H1 (cell line): ENCODE results near the gene C9orf50. TPM values are rescaled to one million over a fixed set of nuclear protein-coding genes. Genes with fewer than 3 reads are reported as not detected.

Source experiments
- BACH1 ChIP-seq: IDR thresholded peaks from 2 replicates; pipeline ENCODE4 v1.6.1; 2012; ENCODE audit warnings: low read length, improper control_type of control experiment
- CEBPB ChIP-seq: IDR thresholded peaks from 2 replicates; pipeline ENCODE4 v1.6.1; 2012; ENCODE audit warnings: low read depth, low read length
- POU5F1 ChIP-seq: IDR thresholded peaks from 2 replicates; pipeline ENCODE4 v1.6.1; 2011; ENCODE audit warnings: low read depth, mild to moderate bottlenecking, low read length, moderate library complexity
- TAF1 ChIP-seq: IDR thresholded peaks from 2 replicates; pipeline ENCODE4 v1.6.1; 2011; ENCODE audit warnings: mild to moderate bottlenecking, low read depth, low read length
- polyA plus RNA-seq, 7 experiments: library from polyadenylated mRNA; depleted of rRNA in 3 of 7; stranded (reverse) in 5 of 7; unstranded in 2 of 7; fragments of >200 nt in 5 of 7; fragments of 200-250 nt in 2 of 7; gene quantifications; 1 replicate in 5 of 7; 2 replicates in 1 of 7; 4 replicates in 1 of 7; pipeline versions ENCODE4 v1.2.1 to v1.2.3, GENCODE V29; 2011 to 2013; ENCODE audit warnings: missing spikeins in 2 of 7, mixed read lengths in 2 of 7
- total RNA-seq: library from RNA; stranded (reverse); fragmentation: NEBNext Ultra II Directional; extraction: Animal tissue kit (Norgen Biotek cat#: 25700); gene quantifications from 2 replicates; pipeline ENCODE4 v1.2.1, GENCODE V29; 2021

Gene C9orf50
- total and polyA plus RNA-seq, 2 of the 8 experiments (the other 6 are each of a cell fraction or from before 2014, with no cell fraction given), result not detected

DNA sequence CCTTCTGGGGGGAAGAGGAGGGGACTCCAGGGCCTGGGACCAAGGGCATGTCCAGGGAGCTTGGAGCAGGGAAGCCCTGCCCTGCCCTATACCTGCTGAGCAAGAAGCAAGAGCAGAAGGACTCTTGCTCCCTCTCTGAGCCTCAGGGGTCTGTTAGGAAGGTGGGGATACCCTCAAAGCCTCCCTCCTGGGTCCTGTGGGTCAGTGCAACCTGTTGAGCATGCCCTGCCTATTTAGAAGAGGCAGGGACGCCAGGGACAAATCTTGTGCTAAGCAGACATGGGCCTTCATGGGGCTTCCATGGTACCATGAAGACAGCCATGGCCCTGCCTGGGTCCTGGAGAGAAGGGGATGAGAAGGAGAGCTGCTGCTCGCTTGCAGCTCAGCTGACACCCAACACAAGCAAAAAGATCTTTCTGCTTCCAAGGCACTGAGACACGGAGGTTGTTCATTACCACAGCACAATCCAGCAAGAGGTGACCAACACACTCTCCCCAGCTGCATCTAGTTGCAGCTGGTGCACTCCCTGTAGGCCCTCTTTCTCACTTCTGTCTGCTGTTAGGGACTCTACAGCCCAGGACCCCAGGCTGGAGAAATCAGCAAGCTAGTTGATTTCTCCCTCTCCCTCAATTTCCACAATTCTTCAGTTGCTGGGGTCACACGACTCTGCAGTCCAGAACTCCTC lies 39.3 kb downstream of the C9orf50 start (continued):
- no peak for TF ChIP-seq BACH1
- TF ChIP-seq TAF1, result no peak
- no peak for TF ChIP-seq CEBPB
- no peak for TF ChIP-seq POU5F1
